HG03196 (cell line): ENCODE data around the gene SUPT3H.

Source experiments
- ATAC-seq: cut with Tn5 transposase; IDR thresholded peaks from one replicate; pipeline ENCODE4 v1.9.1; 2021; ENCODE audit not compliant: unreplicated experiment

The SUPT3H gene

DNA sequence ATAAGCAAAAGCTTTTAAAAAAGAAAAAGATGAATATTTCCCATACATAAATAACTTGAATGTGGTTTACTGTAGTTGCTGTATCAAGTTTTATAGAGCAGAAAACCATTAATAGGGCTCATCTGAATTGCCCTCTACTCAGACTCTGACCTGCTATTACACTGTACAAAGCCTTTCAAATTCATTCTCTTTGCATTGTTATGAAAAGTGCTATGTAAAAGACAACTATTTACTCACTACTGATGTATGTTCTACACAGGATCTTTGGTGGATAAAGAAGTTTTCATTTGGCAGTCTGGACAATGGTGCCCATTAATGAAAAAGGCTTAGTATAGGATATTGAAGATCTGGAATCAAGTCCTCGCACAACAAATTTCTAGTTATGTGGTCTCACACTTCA lies 248.7 kb downstream of the SUPT3H start:
- no peak for ATAC-seq

DNA sequence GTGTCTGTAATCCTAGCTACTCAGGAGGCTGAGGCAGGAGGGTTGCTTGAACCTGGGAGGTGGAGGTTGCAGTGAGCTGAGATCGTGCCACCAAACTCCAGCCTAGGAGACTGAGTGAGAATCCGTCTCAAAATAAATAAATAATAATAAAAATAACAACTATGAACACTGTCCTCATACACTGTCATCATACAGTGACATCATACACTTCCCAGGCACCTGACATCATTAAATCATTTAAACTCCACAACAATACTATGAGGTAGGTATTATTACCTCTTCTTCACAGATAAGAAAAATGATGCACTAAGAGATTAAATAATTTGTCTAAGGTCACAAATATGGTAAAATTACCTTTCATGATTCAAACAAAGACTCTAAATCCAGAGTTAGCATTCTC lies 250.5 kb downstream of the SUPT3H start:
- no peak for ATAC-seq

DNA sequence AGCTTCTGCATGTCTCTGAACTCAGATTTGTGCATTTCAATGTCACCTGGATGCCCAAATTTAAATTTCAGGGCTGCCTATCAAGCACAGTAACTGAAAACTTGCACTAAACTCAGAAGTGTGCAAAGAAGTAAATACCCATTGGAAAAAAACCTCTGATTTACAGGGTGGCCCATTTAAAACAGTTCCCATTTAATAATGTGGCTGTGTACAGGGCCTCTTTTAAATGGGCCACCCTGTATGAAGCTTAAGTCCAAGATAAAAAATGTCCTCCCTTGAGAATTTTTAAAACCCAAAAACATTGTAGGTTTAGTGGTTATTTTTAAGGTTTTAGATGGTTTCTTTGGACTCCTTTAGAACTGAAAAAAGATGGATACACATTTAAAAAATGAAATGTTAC lies 251.7 kb downstream of the SUPT3H start:
- ATAC-seq = no peak

DNA sequence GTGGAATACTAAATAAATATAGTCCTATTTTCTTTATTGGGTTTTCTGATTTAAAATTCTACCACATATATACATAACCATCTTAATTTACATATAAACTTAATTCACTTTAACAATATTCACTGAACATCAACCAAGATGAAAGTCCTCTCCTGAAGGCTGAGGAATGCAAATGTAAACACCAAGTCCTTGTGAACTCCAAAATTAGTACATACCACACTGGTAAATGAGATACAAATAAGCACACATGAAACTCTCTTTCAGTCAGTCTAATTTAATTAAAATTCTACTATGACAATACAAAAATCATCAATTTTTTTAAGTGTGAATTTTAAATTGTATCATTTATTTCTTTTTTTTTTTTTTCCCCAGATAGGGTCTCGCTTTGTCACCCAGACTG lies 254.7 kb downstream of the SUPT3H start:
- ATAC-seq = no peak

DNA sequence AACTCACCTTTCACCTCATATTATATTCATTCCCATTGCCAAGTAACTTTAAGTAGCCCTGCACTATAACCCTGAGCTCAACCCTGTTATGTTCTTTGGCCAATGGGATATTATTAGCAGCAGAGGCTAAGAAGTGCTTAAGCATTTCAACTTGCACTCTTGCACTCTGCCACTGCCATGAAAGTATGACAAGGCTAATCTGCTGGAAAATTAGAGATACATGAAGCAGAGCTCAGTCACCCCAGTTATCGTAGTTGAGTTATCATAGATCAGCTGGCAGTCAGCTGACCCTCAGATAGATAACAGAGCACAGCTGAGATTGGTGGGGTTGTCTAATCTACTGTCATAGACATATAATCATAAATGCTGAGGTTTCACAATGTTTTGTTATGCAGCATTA lies 259.0 kb downstream of the SUPT3H start:
- ATAC-seq = no peak

DNA sequence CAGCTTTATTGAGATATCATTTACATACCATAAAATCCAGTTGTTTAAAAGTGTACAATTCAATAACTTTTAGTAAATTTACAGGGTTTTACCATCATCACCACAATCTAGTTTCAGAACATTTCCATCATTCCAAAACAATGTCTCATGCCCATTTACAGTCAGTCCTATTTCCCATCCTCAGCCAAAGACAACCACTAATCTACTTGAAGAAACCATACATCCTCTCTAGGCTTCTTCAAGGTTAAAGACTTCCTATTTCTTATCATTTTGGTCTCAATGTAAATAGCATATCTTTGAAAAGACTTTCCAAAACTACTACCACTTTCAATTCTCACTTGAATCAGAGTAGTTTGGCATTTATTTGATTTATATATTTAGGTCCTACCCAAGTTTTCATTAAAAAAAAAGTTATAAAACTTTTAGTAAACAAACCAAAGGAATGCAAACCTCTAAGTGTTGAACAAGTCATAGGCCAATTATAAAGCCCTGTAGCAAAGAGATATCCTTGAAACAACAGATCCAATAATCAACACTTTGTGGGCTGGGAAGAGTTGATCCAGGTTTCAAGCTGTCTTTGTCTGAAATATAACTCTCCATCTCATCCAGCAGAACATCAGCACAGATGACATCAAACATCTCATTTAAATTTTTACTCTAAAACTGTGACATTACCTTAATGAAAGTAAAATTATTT lies 260.9 kb downstream of the SUPT3H start:
- ATAC-seq = no peak

DNA sequence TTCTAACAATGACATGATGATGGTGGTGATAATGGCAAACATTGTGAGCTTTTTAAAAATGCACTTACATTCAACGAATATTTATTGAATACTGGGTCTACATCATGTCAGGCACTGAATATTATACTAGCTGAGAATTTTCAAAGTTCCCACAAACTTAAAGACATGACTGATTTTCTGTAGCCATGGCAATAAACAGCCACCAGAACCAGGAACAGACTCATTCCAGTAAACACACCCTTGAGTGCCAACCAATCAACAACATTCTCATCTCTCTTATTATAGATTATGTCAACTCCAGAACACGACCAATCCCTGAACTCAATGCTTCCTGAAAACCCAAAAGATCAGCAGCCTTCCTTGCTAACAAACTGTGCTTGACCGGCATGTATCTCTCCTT lies 262.0 kb downstream of the SUPT3H start:
- no peak for ATAC-seq

DNA sequence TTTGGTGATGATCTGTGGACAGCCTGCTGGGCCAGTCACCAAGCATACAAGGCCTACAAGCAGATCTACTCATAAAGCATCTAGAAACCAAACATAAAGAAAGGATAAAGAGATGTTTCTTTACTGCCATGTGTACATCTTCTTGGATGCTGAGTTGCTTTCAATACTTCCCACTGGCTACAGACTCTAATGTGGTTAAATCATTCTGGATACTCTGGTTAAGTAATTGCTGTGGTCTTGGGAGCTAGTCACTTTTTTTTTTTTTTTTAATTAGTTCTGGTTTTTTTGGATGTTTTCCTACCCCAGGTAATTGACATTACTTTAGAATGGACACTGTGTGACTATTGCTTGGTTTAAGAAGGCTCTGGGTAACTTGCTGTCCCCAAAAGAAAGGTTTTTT lies 265.0 kb downstream of the SUPT3H start:
- no peak for ATAC-seq

DNA sequence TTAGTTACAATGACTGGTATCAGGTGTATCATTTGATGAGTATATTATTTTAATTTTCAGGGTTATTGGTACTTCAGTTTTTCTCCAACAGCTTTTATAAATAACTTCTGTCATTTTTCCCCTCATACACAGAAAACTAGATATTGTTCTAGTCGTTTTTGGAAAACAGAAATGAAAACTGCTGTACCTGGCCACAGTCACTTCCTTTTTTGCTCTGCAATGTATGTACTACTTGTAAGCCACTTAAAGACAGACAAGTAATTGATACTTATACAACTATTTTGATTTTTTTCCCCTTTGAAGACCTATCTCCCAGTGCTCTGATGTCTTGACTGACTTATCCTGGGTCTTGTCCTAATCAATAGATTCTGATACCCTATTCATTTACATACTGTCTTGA lies 268.2 kb downstream of the SUPT3H start:
- no peak for ATAC-seq

DNA sequence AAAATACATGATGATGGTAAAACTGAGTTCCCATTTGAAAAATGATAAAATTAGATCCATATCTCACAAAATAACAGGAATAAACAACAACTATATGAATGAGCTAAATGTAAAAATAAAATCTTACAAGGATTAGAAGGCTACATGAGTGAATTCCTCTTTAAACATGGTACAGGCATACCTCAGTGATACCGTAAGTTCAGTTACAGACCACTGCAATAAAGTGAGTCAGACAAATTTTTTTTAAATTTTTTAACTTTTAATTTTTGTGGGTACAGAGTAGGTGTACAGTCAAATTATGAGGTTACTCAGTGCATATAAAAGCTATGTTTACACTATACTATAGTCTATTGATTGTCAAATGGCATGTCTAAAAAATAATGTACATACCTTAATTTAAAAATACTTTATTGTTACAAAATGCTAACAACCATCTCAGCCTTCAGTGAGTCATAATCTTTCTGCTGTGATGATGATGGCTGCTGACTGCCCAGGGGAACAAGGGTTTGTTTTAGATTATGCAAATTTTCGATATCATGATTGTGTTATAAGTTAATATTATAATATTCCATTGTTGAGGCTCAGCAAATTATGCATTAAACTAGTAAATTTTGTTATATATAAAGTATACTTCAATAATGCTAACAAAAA lies 272.4 kb downstream of the SUPT3H start:
- no peak for ATAC-seq

DNA sequence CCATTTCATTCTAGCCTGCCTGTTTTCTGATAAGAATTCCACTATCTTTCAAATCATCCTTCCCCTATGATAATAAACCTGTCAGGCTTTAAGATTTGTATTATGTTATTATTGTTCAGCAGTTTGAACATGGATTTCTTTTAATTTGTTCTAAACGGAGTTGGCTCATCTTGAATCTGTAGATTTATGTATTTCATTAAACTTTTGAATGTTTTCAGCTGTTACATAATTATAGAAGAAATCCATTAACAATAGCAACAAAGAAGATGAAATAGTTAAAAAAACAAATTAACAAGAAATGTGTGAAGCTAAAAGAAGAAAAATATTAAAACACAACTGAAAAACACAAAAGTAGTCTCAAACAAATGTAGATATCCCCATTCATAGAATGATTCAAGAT lies 273.3 kb downstream of the SUPT3H start:
- no peak for ATAC-seq

DNA sequence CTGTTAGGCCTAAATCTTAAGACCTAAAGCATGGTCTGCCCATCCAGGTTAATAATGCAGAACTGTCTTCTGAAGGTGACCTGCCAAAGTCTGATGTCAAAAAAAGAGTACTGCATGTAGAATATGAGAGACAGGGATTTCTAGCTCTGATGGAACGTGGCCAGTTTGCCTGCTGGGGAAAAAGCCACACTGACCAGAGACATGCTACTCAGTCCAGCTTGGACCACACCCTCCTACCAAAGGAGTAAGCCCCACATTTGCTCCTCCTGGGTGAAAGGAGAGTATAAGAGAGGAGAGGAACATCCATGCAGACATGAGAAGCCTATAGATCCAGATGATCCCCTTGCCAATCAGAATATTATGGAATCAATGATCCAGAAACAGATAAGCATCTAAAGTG lies 279.5 kb downstream of the SUPT3H start:
- no peak for ATAC-seq

DNA sequence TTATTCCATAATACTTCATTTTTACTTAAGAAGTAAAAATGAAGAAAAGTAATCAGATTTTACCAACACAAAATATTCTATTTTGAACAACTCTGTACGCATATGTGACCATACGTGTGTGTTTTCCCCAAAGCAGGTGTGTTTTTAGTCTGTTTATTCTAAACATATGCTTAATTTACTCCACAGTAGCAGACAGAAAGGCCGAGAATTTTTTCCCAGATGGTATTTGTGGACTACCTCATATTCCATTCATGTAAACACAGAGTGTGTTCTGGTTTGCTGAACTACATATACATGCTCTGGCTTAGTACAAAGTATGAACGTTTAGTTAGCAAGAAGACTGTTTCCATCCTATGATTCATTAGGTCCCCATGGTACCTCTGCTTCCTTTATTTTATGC lies 282.9 kb downstream of the SUPT3H start:
- no peak for ATAC-seq

DNA sequence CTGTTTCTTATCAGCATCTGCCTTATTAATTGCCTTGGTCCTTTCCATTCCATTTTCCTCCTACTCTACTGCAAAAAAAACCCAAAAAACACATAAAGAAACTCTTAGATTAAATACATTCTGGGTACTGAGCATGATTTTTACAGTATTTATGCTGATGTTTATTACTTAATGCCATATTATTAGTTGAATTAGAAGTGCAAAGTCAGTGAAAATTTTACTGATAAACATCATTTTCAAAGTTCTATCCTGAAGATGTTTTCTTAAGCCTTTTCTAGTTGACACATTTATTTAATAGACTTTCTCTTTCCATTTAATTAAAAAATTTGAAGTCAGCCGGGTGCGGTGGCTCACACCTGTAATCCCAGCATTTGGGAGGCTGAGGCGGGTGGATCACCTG lies 285.6 kb downstream of the SUPT3H start:
- ATAC-seq = no peak

DNA sequence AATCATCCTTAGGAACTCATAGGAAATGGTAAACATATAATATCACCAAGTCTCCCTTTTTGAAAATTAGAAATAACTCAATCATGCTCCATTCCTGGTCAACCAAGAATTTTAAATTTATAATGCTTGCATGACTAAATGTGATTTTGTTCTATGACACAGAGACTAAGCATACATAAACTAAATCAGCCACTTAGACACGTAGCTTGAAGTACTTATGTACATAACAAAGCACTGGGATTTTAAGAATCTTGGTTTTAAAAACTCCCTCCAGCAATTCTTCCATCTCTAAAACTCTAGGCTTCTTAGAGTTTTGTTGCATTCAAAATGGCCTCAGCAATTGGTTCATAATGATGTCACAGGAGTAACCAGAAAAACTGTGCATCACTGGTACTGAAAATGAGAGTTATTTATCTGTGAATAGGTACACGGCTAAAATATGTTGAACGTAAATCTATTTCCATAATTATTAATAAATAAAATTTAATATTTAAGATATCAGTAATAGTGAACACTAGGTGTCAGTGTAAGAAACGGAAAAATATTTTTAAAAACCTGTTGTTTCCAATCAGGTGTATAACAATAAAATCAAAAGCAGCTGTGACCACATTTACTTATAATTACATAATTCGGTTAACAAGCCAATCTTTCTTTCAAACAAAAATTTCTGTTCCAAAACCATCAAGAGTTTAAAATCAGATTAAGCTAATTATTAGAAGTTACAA lies 291.2 kb downstream of the SUPT3H start:
- no peak for ATAC-seq

DNA sequence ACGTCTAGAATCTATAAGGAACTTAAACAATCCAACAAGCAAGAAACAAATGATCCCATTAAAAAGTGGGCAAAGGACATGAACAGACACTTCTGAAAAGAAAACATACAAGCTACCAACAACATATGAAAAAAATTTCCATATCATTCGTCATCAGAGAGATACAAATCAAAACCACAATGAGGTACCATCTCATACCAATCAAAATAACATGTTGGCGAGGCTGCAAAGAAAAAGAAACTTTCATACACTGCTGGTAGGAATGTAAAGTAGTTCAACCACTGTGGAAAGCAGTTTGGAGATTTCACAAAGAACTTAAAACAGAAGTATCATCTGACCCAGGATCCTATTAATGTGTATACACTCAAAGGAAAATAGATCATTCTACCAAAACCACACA lies 293.5 kb downstream of the SUPT3H start:
- no peak for ATAC-seq

DNA sequence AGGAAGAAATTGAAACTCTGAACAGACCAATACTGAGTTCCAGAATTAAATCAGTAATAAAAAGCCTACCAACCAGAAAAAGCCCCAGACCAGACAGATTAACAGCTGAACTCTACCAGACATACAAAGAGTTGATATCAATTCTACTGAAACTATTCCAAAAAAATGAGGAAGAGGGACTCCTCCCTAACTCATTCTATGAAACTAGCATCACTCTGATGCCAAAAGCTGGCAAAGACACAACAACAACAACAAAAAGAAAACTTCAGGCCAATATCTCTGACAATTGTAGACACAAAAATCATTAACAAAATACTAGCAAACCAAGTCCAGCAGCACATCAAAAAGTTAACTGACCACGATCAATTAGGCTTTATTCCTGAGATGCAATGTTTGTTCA lies 295.6 kb downstream of the SUPT3H start:
- no peak for ATAC-seq

DNA sequence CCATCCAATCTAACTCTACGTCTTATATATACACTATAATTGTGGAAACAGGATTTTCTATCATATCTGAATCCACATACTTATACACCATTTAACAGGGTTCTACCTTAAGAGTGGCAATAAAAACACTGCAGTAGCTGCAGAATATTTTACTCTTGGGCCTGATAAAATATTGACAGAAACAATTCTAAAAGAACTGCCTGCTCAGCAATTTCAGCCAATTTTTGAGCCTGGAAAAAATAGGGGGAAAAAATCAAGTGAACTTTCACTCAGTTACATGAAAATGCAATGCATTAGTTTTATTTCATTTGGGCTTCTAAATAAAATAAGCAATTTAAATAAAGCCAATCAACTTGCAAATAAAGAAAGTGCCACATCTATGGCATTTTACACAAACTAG lies 296.1 kb downstream of the SUPT3H start:
- ATAC-seq = no peak

DNA sequence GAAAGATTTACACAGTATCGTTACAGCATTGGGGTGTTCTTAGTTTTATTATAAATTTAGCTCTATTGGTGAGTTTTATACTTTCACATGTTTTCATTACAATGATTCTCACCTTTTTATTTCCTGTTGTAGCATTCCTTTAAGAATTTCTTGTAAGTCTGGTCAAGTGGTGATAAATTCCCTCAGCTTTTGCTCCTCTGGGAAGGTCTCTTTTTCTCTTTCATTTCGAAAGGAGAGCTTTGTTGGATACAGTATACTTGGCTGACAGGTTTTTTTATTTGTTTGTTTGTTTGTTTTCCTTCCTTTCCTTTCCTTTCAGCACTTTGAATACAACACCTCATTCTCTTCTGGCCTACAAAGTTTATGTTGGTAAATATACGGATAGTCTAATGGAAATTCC lies 299.3 kb downstream of the SUPT3H start:
- no peak for ATAC-seq

DNA sequence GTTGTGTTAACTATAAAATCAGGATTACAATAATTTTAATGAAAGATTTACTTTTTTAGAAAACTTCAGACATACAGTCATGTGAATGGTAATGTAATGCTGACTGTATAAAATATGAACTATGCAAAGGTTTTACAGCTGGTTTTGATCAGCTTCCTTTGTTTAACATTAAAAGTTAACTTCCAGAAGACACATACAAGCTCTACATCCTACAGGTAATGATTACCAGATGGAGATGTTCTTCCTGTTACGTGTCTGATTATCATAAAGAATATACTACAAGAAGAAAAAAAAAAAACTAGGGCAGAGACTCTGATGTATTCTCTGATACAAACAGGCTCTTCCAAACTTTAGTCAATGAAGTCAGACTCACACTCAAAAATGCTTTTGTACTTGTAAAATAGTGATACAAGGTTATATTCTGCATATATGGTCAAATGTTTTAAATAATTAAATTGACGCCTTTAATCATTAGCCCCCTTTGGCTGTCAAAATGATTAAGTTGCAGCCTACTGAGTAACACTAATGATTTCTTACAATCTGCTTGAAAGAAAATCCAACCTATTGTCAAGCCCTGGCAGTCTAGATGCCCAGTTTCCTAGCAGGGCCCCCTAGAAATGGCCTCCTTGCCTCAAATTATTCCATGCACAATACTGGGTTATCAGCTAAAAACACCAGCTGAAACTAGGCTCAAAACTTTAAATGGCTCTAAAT lies 301.4 kb downstream of the SUPT3H start:
- ATAC-seq = no peak

DNA sequence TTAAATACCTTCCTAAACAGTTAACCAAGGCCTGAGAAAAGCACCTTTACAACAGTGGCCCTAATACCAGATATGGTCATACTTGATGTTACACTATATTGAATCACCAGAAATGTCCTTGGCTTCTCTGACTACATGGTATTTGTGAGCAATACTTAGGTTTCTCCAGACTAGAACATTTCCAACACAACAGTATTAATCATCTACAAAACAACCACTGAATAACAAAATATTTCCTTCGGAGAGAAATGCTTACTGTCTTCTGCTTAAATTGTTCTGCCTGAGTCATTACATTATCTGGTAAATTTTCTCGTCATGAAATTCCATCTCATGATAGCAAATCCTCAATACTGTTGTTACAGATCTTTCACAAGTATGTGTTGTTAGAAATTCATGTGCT lies 302.5 kb downstream of the SUPT3H start:
- ATAC-seq = no peak

DNA sequence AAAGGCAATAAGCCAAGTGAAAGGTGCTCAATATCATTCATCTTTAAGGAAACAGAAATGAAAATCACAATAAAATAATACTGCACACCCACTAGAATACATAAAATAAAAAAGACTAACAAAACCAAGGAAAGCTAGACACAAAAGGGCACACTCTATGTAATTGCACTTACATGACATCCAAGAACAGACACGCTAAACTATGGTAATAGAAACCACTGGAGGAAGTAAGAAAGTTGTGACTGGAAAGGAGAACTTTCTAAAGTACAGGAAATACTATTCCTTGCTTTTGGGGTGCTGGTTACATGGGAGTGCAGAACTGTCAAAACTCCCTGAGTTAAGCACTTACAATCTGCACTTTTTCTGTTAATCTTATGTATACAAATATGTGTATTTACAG lies 303.3 kb downstream of the SUPT3H start:
- no peak for ATAC-seq
